IPS-18a (cell line): ENCODE results near the gene MALAT1.

Experiments used
- H3K27ac ChIP-seq: one replicate; pipeline ENCODE4 v1.5.1; 2013; ENCODE audit warnings: low read length
- H3K27me3 ChIP-seq: one replicate; pipeline ENCODE4 v1.6.1; 2013; ENCODE audit warnings: mild to moderate bottlenecking, low read length; ENCODE audit not compliant: control insufficient read depth, insufficient read depth
- H3K36me3 ChIP-seq: one replicate; pipeline ENCODE4 v1.6.1; 2013; ENCODE audit warnings: low read depth, low read length; ENCODE audit not compliant: control insufficient read depth
- H3K4me1 ChIP-seq: one replicate; pipeline ENCODE4 v1.6.1; 2013; ENCODE audit warnings: low read depth, low read length; ENCODE audit not compliant: control insufficient read depth
- H3K4me3 ChIP-seq: one replicate; pipeline ENCODE4 v1.5.1; 2013; ENCODE audit warnings: low read length
- H3K9ac ChIP-seq: one replicate; pipeline ENCODE4 v1.6.1; 2013; ENCODE audit warnings: mild to moderate bottlenecking, low read length, moderate library complexity
- H3K9me3 ChIP-seq: one replicate; pipeline ENCODE4 v1.6.1; 2013; ENCODE audit warnings: low read depth, low read length; ENCODE audit not compliant: control insufficient read depth

Gene MALAT1

DNA sequence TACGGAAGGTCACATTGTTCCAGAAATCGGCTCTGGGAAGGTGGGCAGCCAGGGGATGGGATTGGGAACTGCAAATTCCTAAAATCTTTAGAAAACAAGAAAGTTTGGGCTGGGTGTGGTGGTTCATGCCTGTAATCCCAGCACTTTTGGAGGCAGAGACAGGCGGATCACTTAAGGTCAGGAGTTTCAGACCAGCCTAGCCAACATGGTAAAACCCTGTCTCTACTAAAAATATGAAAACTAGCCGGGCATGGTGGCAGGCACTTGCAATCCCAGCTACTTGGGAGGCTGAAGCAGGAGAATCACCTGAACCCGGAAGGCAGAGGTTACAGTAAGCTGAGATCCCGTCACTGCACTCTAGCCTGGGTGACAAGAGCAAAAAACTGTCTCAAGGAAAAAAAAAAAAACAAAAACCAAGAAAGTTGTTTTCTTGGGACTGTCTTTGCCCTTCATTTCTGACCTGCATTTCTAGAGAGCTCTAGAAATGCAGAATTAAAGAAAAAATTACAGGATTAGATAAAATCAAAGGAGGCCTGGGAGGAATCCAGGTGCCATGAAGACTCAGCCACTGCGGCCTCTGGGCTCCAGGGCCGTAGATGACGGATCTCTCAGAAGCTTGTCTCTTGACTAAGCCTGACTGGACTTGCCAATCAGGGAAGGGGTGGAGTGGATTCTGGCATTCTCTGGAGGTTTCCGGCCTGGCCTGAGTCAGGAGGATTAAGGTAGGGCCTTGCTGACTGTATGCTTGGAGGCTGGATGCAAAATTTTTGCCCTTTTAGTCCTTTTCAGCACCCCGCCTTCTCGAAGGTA, 5.3 kb upstream of the MALAT1 start:
- H3K9me3 ChIP-seq, result no peaks in the 10 kb centered on the region
- H3K27ac ChIP-seq, result no peak overlapping the region
- H3K4me3 ChIP-seq, result no peak overlapping the region
- H3K4me1 ChIP-seq, result peaks cover 73% of the 10 kb centered on the region
- H3K9ac ChIP-seq, result no peak overlapping the region
- H3K36me3 ChIP-seq, result no peaks in the 10 kb centered on the region
- H3K27me3 ChIP-seq, result no peaks in the 10 kb centered on the region

DNA sequence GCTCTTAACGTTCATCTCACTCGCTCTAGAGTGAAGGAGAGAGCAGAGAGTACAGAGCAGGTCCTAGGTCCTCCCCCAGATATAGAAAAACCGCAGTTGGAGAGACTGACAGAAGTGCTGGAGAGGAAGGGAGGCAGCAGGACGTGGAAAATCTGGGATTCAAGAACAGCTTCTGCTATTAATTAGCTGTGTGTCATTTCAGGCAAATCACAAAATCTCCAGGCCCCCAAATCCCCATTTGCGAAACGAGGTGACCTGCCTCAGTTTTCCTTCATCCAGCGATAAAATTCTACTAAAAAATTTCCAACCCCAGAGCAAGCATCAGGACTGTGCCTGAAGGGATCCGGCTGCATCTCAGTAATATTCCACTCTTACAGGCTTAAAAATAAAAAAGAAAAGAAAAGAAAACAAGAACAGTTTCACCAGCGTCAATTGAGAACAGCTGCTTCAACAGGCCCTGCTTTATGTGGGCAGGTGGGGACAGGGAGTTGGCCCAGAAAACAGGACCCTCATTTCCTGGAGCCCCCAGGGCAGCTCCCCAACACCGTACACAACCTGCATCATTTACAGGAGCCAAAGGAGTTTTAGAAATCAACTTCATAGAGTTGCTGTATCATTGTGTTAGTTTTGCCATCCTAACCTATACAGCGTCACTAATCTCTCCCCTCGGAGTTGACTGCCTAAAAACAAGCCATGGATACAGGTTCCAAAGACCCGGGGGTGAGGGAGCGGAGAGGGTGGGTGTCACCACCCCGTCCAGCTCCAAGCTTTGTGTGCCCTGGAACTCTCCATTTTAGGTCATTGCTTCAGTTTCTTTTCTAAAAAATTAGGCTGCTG, 2.3 kb upstream of the MALAT1 start:
- Histone ChIP-seq H3K4me3 (peak overlapping the region; percentile 47), H3K27ac (peak overlapping the region; percentile 42), H3K27me3 (no peaks in the 10 kb centered on the region), H3K9ac (peak overlapping the region; percentile 64), H3K9me3 (no peaks in the 10 kb centered on the region), H3K4me1 (peaks cover 48% of the 10 kb centered on the region), H3K36me3 (peaks cover 9% of the 10 kb centered on the region)

DNA sequence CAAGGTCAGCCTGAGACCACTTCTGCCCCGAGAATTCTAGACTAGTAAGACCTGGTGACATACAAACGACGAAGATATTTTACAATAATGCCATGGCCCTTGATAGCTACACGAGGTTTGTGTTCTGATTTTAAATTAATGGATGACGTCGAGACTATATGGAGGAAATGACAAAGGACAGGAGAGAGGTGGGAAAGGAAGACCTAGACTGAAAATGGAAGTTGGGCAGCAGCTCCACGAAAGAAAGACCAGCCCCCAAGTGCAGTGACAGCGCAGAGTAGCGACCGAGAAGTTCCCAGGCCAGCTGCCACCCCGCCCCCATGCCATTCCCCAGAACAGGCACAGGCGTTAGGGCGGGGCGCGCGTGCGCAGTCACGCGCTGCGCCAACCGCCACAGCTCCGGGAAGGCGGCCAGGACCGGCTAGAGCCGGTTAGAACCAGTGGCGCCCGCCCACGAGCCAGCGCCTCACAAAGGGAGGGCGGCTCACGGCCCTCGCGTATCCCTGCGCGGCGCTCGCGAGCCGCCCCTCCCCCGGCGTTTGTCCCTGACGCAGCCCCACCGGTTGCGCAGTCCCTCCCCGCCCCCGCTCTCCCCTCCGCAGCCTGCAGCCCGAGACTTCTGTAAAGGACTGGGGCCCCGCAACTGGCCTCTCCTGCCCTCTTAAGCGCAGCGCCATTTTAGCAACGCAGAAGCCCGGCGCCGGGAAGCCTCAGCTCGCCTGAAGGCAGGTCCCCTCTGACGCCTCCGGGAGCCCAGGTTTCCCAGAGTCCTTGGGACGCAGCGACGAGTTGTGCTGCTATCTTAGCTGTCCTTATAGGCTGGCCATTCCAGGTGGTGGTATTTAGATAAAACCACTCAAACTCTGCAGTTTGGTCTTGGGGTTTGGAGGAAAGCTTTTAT, 1.5 kb upstream of the MALAT1 start:
- Histone ChIP-seq H3K9me3 (no peaks in the 10 kb centered on the region), H3K4me3 (peak overlapping the region; percentile 93), H3K4me1 (peaks cover 39% of the 10 kb centered on the region), H3K27me3 (no peaks in the 10 kb centered on the region), H3K9ac (peak overlapping the region; percentile 100), H3K27ac (peak overlapping the region; percentile 100), H3K36me3 (peaks cover 17% of the 10 kb centered on the region)

DNA sequence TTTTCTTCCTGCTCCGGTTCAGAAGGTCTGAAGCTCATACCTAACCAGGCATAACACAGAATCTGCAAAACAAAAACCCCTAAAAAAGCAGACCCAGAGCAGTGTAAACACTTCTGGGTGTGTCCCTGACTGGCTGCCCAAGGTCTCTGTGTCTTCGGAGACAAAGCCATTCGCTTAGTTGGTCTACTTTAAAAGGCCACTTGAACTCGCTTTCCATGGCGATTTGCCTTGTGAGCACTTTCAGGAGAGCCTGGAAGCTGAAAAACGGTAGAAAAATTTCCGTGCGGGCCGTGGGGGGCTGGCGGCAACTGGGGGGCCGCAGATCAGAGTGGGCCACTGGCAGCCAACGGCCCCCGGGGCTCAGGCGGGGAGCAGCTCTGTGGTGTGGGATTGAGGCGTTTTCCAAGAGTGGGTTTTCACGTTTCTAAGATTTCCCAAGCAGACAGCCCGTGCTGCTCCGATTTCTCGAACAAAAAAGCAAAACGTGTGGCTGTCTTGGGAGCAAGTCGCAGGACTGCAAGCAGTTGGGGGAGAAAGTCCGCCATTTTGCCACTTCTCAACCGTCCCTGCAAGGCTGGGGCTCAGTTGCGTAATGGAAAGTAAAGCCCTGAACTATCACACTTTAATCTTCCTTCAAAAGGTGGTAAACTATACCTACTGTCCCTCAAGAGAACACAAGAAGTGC, 661 bp upstream of the MALAT1 start:
- Histone ChIP-seq H3K9me3 (no peaks in the 10 kb centered on the region), H3K4me1 (peaks cover 31% of the 10 kb centered on the region), H3K27ac (peak overlapping the region; percentile 100), H3K4me3 (peak overlapping the region; percentile 93), H3K27me3 (no peaks in the 10 kb centered on the region), H3K9ac (peak overlapping the region; percentile 100), H3K36me3 (peaks cover 25% of the 10 kb centered on the region)

GRCh38 chr11:65498727-65498976, 193 bp upstream of the MALAT1 start:
- H3K27me3 ChIP-seq, result no peaks in the 10 kb centered on the region
- H3K36me3 ChIP-seq, result peaks cover 30% of the 10 kb centered on the region
- H3K9me3 ChIP-seq, result no peaks in the 10 kb centered on the region
- H3K4me3 ChIP-seq, result peak overlapping the region; percentile 93
- H3K9ac ChIP-seq, result peak overlapping the region; percentile 100
- H3K4me1 ChIP-seq, result peaks cover 27% of the 10 kb centered on the region
- H3K27ac ChIP-seq, result peak overlapping the region; percentile 100

DNA sequence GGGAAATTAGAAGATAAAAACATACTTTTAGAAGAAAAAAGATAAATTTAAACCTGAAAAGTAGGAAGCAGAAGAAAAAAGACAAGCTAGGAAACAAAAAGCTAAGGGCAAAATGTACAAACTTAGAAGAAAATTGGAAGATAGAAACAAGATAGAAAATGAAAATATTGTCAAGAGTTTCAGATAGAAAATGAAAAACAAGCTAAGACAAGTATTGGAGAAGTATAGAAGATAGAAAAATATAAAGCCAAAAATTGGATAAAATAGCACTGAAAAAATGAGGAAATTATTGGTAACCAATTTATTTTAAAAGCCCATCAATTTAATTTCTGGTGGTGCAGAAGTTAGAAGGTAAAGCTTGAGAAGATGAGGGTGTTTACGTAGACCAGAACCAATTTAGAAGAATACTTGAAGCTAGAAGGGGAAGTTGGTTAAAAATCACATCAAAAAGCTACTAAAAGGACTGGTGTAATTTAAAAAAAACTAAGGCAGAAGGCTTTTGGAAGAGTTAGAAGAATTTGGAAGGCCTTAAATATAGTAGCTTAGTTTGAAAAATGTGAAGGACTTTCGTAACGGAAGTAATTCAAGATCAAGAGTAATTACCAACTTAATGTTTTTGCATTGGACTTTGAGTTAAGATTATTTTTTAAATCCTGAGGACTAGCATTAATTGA, 1.0 kb downstream of the MALAT1 start:
- Histone ChIP-seq H3K4me1 (peaks cover 31% of the 10 kb centered on the region), H3K27ac (peak overlapping the region; percentile 90), H3K36me3 (peaks cover 42% of the 10 kb centered on the region), H3K9ac (peak overlapping the region; percentile 100), H3K4me3 (peak overlapping the region; percentile 93), H3K27me3 (no peaks in the 10 kb centered on the region), H3K9me3 (no peaks in the 10 kb centered on the region)

DNA sequence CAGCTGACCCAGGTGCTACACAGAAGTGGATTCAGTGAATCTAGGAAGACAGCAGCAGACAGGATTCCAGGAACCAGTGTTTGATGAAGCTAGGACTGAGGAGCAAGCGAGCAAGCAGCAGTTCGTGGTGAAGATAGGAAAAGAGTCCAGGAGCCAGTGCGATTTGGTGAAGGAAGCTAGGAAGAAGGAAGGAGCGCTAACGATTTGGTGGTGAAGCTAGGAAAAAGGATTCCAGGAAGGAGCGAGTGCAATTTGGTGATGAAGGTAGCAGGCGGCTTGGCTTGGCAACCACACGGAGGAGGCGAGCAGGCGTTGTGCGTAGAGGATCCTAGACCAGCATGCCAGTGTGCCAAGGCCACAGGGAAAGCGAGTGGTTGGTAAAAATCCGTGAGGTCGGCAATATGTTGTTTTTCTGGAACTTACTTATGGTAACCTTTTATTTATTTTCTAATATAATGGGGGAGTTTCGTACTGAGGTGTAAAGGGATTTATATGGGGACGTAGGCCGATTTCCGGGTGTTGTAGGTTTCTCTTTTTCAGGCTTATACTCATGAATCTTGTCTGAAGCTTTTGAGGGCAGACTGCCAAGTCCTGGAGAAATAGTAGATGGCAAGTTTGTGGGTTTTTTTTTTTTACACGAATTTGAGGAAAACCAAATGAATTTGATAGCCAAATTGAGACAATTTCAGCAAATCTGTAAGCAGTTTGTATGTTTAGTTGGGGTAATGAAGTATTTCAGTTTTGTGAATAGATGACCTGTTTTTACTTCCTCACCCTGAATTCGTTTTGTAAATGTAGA, 1.7 kb downstream of the MALAT1 start:
- H3K9me3 ChIP-seq, result no peaks in the 10 kb centered on the region
- H3K27me3 ChIP-seq, result no peaks in the 10 kb centered on the region
- H3K27ac ChIP-seq, result no peak overlapping the region
- peaks cover 37% of the 10 kb centered on the region for H3K4me1 ChIP-seq
- peaks cover 49% of the 10 kb centered on the region for H3K36me3 ChIP-seq
- peak overlapping the region; percentile 100 for H3K9ac ChIP-seq
- H3K4me3 ChIP-seq, result peak overlapping the region; percentile 93

DNA sequence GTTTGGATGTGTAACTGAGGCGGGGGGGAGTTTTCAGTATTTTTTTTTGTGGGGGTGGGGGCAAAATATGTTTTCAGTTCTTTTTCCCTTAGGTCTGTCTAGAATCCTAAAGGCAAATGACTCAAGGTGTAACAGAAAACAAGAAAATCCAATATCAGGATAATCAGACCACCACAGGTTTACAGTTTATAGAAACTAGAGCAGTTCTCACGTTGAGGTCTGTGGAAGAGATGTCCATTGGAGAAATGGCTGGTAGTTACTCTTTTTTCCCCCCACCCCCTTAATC, 2.3 kb downstream of the MALAT1 start:
- Histone ChIP-seq H3K27me3 (no peaks in the 10 kb centered on the region), H3K9ac (peak overlapping the region; percentile 100), H3K4me3 (peak overlapping the region; percentile 93), H3K4me1 (peaks cover 39% of the 10 kb centered on the region), H3K36me3 (peaks cover 55% of the 10 kb centered on the region), H3K9me3 (no peaks in the 10 kb centered on the region), H3K27ac (no peak overlapping the region)

DNA sequence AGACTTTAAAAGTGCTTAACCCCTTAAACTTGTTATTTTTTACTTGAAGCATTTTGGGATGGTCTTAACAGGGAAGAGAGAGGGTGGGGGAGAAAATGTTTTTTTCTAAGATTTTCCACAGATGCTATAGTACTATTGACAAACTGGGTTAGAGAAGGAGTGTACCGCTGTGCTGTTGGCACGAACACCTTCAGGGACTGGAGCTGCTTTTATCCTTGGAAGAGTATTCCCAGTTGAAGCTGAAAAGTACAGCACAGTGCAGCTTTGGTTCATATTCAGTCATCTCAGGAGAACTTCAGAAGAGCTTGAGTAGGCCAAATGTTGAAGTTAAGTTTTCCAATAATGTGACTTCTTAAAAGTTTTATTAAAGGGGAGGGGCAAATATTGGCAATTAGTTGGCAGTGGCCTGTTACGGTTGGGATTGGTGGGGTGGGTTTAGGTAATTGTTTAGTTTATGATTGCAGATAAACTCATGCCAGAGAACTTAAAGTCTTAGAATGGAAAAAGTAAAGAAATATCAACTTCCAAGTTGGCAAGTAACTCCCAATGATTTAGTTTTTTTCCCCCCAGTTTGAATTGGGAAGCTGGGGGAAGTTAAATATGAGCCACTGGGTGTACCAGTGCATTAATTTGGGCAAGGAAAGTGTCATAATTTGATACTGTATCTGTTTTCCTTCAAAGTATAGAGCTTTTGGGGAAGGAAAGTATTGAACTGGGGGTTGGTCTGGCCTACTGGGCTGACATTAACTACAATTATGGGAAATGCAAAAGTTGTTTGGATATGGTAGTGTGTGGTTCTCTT, 2.8 kb downstream of the MALAT1 start:
- Histone ChIP-seq H3K27me3 (no peaks in the 10 kb centered on the region), H3K9ac (peak overlapping the region; percentile 100), H3K9me3 (no peaks in the 10 kb centered on the region), H3K27ac (no peak overlapping the region), H3K36me3 (peaks cover 58% of the 10 kb centered on the region), H3K4me3 (peak overlapping the region; percentile 93), H3K4me1 (peaks cover 33% of the 10 kb centered on the region)

DNA sequence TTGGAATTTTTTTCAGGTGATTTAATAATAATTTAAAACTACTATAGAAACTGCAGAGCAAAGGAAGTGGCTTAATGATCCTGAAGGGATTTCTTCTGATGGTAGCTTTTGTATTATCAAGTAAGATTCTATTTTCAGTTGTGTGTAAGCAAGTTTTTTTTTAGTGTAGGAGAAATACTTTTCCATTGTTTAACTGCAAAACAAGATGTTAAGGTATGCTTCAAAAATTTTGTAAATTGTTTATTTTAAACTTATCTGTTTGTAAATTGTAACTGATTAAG, 3.4 kb downstream of the MALAT1 start:
- H3K4me1 ChIP-seq, result peaks cover 28% of the 10 kb centered on the region
- no peak overlapping the region for H3K27ac ChIP-seq

More for the DNA sequence above, 3.4 kb downstream of the MALAT1 start:
- no peaks in the 10 kb centered on the region for H3K27me3 ChIP-seq
- H3K36me3 ChIP-seq, result peaks cover 58% of the 10 kb centered on the region
- peak overlapping the region; percentile 93 for H3K4me3 ChIP-seq
- no peaks in the 10 kb centered on the region for H3K9me3 ChIP-seq
- peak overlapping the region; percentile 100 for H3K9ac ChIP-seq
